GM12878 (cell line): ENCODE measurements around the gene XRRA1. TPM values are rescaled to one million over a fixed set of nuclear protein-coding genes. Genes with fewer than 3 reads are reported as not detected.

Experiments
- ATAC-seq: fragments of 200-7000 bp; cut with Tn5 transposase; 3 replicates; pipeline ENCODE4 v1.9.1; 2020; ENCODE audit warnings: mild to moderate bottlenecking, moderate library complexity
- BruUV-seq: library from RNA; stranded (reverse); fragments of 400-500 nt; replicated peaks from 2 replicates; lab custom pipeline; 2021; lab: Mats Ljungman, UMichigan
- CTCF ChIA-PET: fragments of 300-600 bp; sonication (Branson Sonifier 250); formaldehyde crosslinking; extraction: SDS; loops from one replicate; lab custom pipeline; 2021; ENCODE audit warnings: inconsistent platforms; lab: Yijun Ruan, JAX
- POLR2A ChIA-PET: fragments of 350-600 bp; formaldehyde crosslinking; extraction: SDS; loops from one replicate; lab custom pipeline; 2021; ENCODE audit warnings: inconsistent platforms; lab: Charles Lee
- RAD21 ChIA-PET: fragments of 300-600 bp; sonication (Branson Sonifier 250); formaldehyde crosslinking; loops from one replicate; lab custom pipeline; 2023; ENCODE audit warnings: antibody characterized with exemption; ENCODE audit not compliant: unreplicated experiment; lab: Charles Lee
- SMC1A ChIA-PET: fragments of 300-600 bp; sonication (Branson Sonifier 250); formaldehyde crosslinking; loops from one replicate; lab custom pipeline; 2023; ENCODE audit not compliant: unreplicated experiment, uncharacterized antibody; lab: Charles Lee
- DNase-seq: peaks from one replicate; pipeline ENCODE4 v3.0.0-alpha.2; 2011; ENCODE audit warnings: low read depth, low spot score
- FAIRE-seq: peaks from 3 replicates; lab custom pipeline; 2011; peaks lifted over from hg19 to GRCh38; lab: Jason Lieb, UNC
- H2AFZ ChIP-seq: 2 replicates; pipeline ENCODE4 v1.6.0; 2011; ENCODE audit warnings: low read depth, low read length, control low read depth; ENCODE audit not compliant: control insufficient read depth
- H3K27ac ChIP-seq: 2 replicates; pipeline ENCODE4 v1.5.1; 2011; ENCODE audit warnings: control low read depth; ENCODE audit not compliant: control insufficient read depth, insufficient read depth
- H3K27me3 ChIP-seq, 2 experiments: replicated peaks in 1 of 2; 2 replicates each; pipeline versions ENCODE4 v1.6.0 to v1.6.1; 2011; ENCODE audit warnings: low read length in 1 of 2; ENCODE audit not compliant: control insufficient read depth in 2 of 2, insufficient read depth in 2 of 2
- H3K36me3 ChIP-seq, 2 experiments: 2 replicates each; pipeline ENCODE4 v1.5.1; 2011; ENCODE audit warnings: low read length in 1 of 2; ENCODE audit not compliant: control insufficient read depth in 2 of 2, insufficient read depth in 2 of 2
- H3K4me1 ChIP-seq: 2 replicates; pipeline ENCODE4 v1.6.1; 2011; ENCODE audit warnings: mild to moderate bottlenecking, low read length, moderate library complexity, mixed read lengths; ENCODE audit not compliant: control insufficient read depth, insufficient read depth
- H3K4me2 ChIP-seq: 2 replicates; pipeline ENCODE4 v1.6.0; 2011; ENCODE audit warnings: control low read depth; ENCODE audit not compliant: control insufficient read depth, insufficient read depth
- H3K4me3 ChIP-seq: fragments of 200-600 bp; sonication (generic); 2 replicates; pipeline ENCODE4 v1.5.1; 2016
- H3K79me2 ChIP-seq: 2 replicates; pipeline ENCODE4 v1.6.0; 2011; ENCODE audit warnings: low read length; ENCODE audit not compliant: control insufficient read depth, insufficient read depth
- H3K9ac ChIP-seq: 2 replicates; pipeline ENCODE4 v1.8.0; 2011; ENCODE audit warnings: low read length, control low read depth, mixed read lengths; ENCODE audit not compliant: control insufficient read depth, insufficient read depth
- H3K9me3 ChIP-seq: replicated peaks from 3 replicates; pipeline ENCODE4 v1.5.1; 2011; ENCODE audit warnings: mild to moderate bottlenecking, low read length; ENCODE audit not compliant: control insufficient read depth, insufficient read depth
- H4K20me1 ChIP-seq: 2 replicates; pipeline ENCODE4 v1.6.0; 2011; ENCODE audit not compliant: control insufficient read depth, insufficient read depth
- DPF2 ChIP-seq: fragments of 450-650 bp; IDR thresholded peaks from 2 replicates; pipeline ENCODE4 v1.6.1; 2017; ENCODE audit warnings: mild to moderate bottlenecking
- FOS ChIP-seq: IDR thresholded peaks from 3 replicates; pipeline ENCODE4 v1.6.1; 2011; ENCODE audit warnings: borderline replicate concordance; ENCODE audit not compliant: insufficient read length; ENCODE audit errors: extremely low read depth
- FOXM1 ChIP-seq: IDR thresholded peaks from 2 replicates; pipeline ENCODE4 v1.6.1; 2012; ENCODE audit warnings: low read depth, mild to moderate bottlenecking, inconsistent platforms, low read length, moderate library complexity
- HDGF ChIP-seq: fragments of 450-650 bp; IDR thresholded peaks from 2 replicates; pipeline ENCODE4 v1.6.1; 2016; ENCODE audit warnings: antibody characterized with exemption
- IKZF2 ChIP-seq, 2 experiments: fragments of 450-650 bp; IDR thresholded peaks; 2 replicates each; pipeline ENCODE4 v1.6.1; 2017; ENCODE audit warnings: mild to moderate bottlenecking in 2 of 2, moderate library complexity in 2 of 2
- JUND ChIP-seq: IDR thresholded peaks from 2 replicates; pipeline ENCODE4 v1.6.1; 2012; ENCODE audit warnings: low read depth, mild to moderate bottlenecking, low read length, improper control_type of control experiment, moderate library complexity
- KDM1A ChIP-seq: fragments of 200-600 bp; sonication (generic); IDR thresholded peaks from 2 replicates; pipeline ENCODE4 v1.6.1; 2016; ENCODE audit warnings: borderline replicate concordance
- MTA2 ChIP-seq: fragments of 450-650 bp; IDR thresholded peaks from 2 replicates; pipeline ENCODE4 v1.6.1; 2016; ENCODE audit warnings: low read depth, mild to moderate bottlenecking, moderate library complexity
- MTA3 ChIP-seq: IDR thresholded peaks from 2 replicates; pipeline ENCODE4 v1.6.1; 2012; ENCODE audit warnings: low read length, inconsistent platforms, borderline replicate concordance
- POU2F2 ChIP-seq: IDR thresholded peaks from 3 replicates; pipeline ENCODE4 v1.6.1; 2011; ENCODE audit warnings: low read depth, mild to moderate bottlenecking, low read length, borderline replicate concordance
- RB1 ChIP-seq: fragments of 450-650 bp; formaldehyde crosslinking; IDR thresholded peaks from 2 replicates; pipeline ENCODE4 v1.6.1; 2017; ENCODE audit warnings: mild to moderate bottlenecking, borderline replicate concordance
- RCOR1 ChIP-seq: conservative IDR thresholded peaks from 2 replicates; pipeline ENCODE4 v1.6.1; 2012; ENCODE audit warnings: low read depth, low read length, improper control_type of control experiment
- STAT1 ChIP-seq: fragments of 450-650 bp; conservative IDR thresholded peaks from 2 replicates; pipeline ENCODE4 v1.6.1; 2014; ENCODE audit warnings: antibody characterized with exemption, mild to moderate bottlenecking
- TAF1 ChIP-seq: IDR thresholded peaks from 2 replicates; pipeline ENCODE4 v1.6.1; 2011; ENCODE audit warnings: mild to moderate bottlenecking, low read depth, low read length, borderline replicate concordance
- WGBS: methylation state at CpG from one replicate; pipeline ENCODE4 v1.1.6; 2016; ENCODE audit warnings: low lambda C conversion rate; ENCODE audit not compliant: insufficient replicate concordance, insufficient coverage; ENCODE audit errors: missing lambda C conversion rate; 5-methylcytosine and 5-hydroxymethylcytosine counted together
- in situ Hi-C: fragments of 300-500 bp; cut with MboI; formaldehyde crosslinking; loops from 9 replicates; pipeline ENCODE4 v1.14.3; 2018; ENCODE audit warnings: mixed read lengths
- intact Hi-C: fragments of 100-400 bp; cut with micrococcal nuclease; formaldehyde crosslinking; loops from one replicate; pipeline ENCODE4 v1.14.2; 2022; ENCODE audit not compliant: unreplicated experiment
- polyA plus RNA-seq, 11 experiments: library from polyadenylated mRNA; depleted of rRNA in 4 of 11; unstranded in 6 of 11; stranded (reverse) in 5 of 11; fragments of >200 nt; fragmentation: Nextera tagmentation in 4 of 11; fragmentation: Illumina TruSeq in 1 of 11; extraction: Ambion mirVana in 4 of 11; extraction: Trizol in 1 of 11; gene quantifications; 1 replicate in 1 of 11; 2 replicates in 10 of 11; pipeline versions ENCODE4 v1.2.1 to v1.2.3, GENCODE V29; 2011 to 2016; ENCODE audit warnings: inconsistent platforms in 2 of 11, missing spikeins in 2 of 11, low read depth in 1 of 11
- total RNA-seq, 4 experiments: library from RNA; depleted of rRNA in 3 of 4; stranded (reverse); fragments of >200 nt in 3 of 4; fragmentation: Illumina TruSeq in 1 of 4; extraction: Trizol in 1 of 4; gene quantifications; 2 replicates each; pipeline versions ENCODE4 v1.2.1 to v1.2.3, GENCODE V29; 2013 to 2021
- TF ChIP-seq, protein P1 (sequence below): fragments of 450-650 bp; conservative IDR thresholded peaks from 2 replicates; pipeline ENCODE4 v1.6.1; 2017; ENCODE audit warnings: mild to moderate bottlenecking, moderate library complexity
- TF ChIP-seq, protein P2 (sequence below): IDR thresholded peaks from 2 replicates; pipeline ENCODE4 v1.6.1; 2012; ENCODE audit warnings: low read depth, low read length, improper control_type of control experiment

XRRA1 gene
- total and polyA plus RNA-seq, 10 of the 15 experiments (the other 5 are each of a cell fraction or from before 2014, with no cell fraction given): 2.5 to 8.8 (median 4.6) TPM

DNA sequence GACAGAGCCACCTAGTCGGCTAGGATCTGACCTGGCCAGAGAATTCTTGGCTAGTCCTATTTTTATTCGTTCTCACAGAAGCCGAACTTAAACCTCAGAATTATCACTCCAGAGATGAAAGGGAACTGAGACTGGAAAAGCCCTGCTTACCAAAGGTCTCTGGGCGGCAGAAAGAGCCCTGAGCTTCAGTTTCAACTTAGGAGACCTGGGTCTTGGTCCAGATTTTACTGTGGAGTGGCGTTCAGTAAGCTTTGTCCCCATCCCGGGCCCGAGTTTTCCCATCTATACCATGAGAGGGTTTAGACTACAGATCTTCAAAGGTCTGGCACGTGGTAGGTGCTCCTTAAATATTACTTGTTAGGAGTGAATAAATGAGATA, 40.4 kb upstream of the XRRA1 start:
- ChIA-PET RAD21 (interaction anchor here (0.9 to 1.8 kb wide), 8 partner anchors 13 to 216 kb away, joined by 3 to 10 read pairs (median 3); partner anchors contain the start of genes SPCS2 and XRRA1), CTCF (interaction anchor here (0.6 to 1.5 kb wide), 7 partner anchors 10 to 253 kb away, joined by 3 to 7 read pairs (median 4); no protein-coding TSS in a partner anchor), SMC1A (interaction anchor here (0.7 to 2.3 kb wide), 13 partner anchors 8 to 216 kb away, joined by 3 to 6 read pairs (median 4); no protein-coding TSS in a partner anchor), POLR2A (interaction anchor here (0.7 to 1.6 kb wide), 7 partner anchors 8 to 818 kb away, joined by 3 to 5 read pairs (median 3); no protein-coding TSS in a partner anchor)
- ATAC-seq (peak; percentile 10), DNase-seq (no peak), FAIRE-seq (no peak)
- Histone ChIP-seq H3K27me3 (no peaks in the 10 kb centered on the region), H3K4me3 (peak overlapping the region; percentile 100), H3K27ac (peak overlapping the region; percentile 40), H4K20me1 (no peaks in the 10 kb centered on the region), H2AFZ (peak overlapping the region; percentile 12), H3K4me1 (peaks cover 13% of the 10 kb centered on the region), H3K9ac (peak overlapping the region; percentile 64), H3K79me2 (peaks cover 36% of the 10 kb centered on the region), H3K4me2 (peak overlapping the region; percentile 72), H3K36me3 (peaks cover 0 to 4% of the 10 kb centered on the region in 2 experiments; a peak in 2 of 4 replicates), H3K9me3 (no peaks in the 10 kb centered on the region)
- WGBS: 1% methylated on average over 8 of the region's 8 CpGs
- TF ChIP-seq JUND (no peak), RCOR1 (no peak), MTA2 (0 out of 2 replicates have a peak, but pooled peaks have one; percentile 4), HDGF (no peak), STAT1 (no peak), KDM1A (no peak), DPF2 (no peak), IKZF2 (IDR thresholded peaks at IDR 0.05) (0 out of 4 replicates have a peak, but pooled peaks of 1 of the 2 experiments have one; percentile 8), MTA3 (0 out of 2 replicates have a peak, but pooled peaks have one; percentile 63), TAF1 (no peak), POU2F2 (no peak), FOS (no peak), RB1 (0 out of 2 replicates have a peak, but pooled peaks have one; percentile 15), FOXM1 (no peak)
- TF ChIP-seq, protein P1, sequence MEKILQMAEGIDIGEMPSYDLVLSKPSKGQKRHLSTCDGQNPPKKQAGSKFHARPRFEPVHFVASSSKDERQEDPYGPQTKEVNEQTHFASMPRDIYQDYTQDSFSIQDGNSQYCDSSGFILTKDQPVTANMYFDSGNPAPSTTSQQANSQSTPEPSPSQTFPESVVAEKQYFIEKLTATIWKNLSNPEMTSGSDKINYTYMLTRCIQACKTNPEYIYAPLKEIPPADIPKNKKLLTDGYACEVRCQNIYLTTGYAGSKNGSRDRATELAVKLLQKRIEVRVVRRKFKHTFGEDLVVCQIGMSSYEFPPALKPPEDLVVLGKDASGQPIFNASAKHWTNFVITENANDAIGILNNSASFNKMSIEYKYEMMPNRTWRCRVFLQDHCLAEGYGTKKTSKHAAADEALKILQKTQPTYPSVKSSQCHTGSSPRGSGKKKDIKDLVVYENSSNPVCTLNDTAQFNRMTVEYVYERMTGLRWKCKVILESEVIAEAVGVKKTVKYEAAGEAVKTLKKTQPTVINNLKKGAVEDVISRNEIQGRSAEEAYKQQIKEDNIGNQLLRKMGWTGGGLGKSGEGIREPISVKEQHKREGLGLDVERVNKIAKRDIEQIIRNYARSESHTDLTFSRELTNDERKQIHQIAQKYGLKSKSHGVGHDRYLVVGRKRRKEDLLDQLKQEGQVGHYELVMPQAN: 0 out of 2 replicates have a peak, but pooled peaks have one; percentile 1
- TF ChIP-seq, protein P2, sequence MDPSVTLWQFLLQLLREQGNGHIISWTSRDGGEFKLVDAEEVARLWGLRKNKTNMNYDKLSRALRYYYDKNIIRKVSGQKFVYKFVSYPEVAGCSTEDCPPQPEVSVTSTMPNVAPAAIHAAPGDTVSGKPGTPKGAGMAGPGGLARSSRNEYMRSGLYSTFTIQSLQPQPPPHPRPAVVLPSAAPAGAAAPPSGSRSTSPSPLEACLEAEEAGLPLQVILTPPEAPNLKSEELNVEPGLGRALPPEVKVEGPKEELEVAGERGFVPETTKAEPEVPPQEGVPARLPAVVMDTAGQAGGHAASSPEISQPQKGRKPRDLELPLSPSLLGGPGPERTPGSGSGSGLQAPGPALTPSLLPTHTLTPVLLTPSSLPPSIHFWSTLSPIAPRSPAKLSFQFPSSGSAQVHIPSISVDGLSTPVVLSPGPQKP: no peak
- TSS peak; percentile 49 for BruUV-seq
- intact Hi-C loops: loop anchor here (2.0 kb wide), 1 partner anchor 40 kb away; the partner anchor contains the start of genes SPCS2 and XRRA1
- in situ Hi-C loops: no loop called here
